Transverse colon (tissue), 4 donors: ENCODE data around the gene RPTOR.

Source experiments
- CTCF ChIP-seq, 5 experiments: fragments of 200-600 bp in 3 of 5; fragments of 450-650 bp in 2 of 5; sonication (generic) in 3 of 5; IDR thresholded peaks; 1 replicate in 2 of 5; 2 replicates in 3 of 5; pipeline ENCODE4 v1.5.1; 2016 to 2017; ENCODE audit warnings: antibody characterized with exemption in 5 of 5, inconsistent platforms in 3 of 5, mild to moderate bottlenecking in 2 of 5, moderate library complexity in 1 of 5
- POLR2AphosphoS5 ChIP-seq, 3 donors: sonication (generic); formaldehyde crosslinking; IDR thresholded peaks; one replicate each; pipeline ENCODE4 v1.6.1; 2016; ENCODE audit warnings: antibody characterized with exemption in 3 of 3

GRCh38 chr17:80499560-80499959, 45.1 kb upstream of the RPTOR start:
- no peak for TF ChIP-seq CTCF (IDR thresholded peaks at IDR 0.05)
- no peak for TF ChIP-seq POLR2AphosphoS5 (IDR thresholded peaks at IDR 0.05)
